AG04449 (cell line): ENCODE results near the gene ARHGAP12.

Experiments
- CTCF ChIA-PET: fragments of 350-600 bp; formaldehyde crosslinking; extraction: SDS; loops from one replicate; lab custom pipeline; 2021; ENCODE audit warnings: antibody characterized with exemption; lab: Yijun Ruan, JAX
- POLR2A ChIA-PET: fragments of 400-600, 350-600 bp; formaldehyde crosslinking; extraction: SDS; loops from one replicate; lab custom pipeline; 2020; ENCODE audit warnings: antibody characterized with exemption, inconsistent platforms; lab: Yijun Ruan, JAX
- DNase-seq: peaks from one replicate; pipeline ENCODE4 v3.0.0-alpha.2; 2010; ENCODE audit warnings: low read depth, low spot score
- H3K4me3 ChIP-seq: 2 replicates; pipeline ENCODE4 v1.5.1; 2011; ENCODE audit warnings: low read depth, mild to moderate bottlenecking, control low read depth, low read length
- TF ChIP-seq, protein P1 (sequence below): IDR thresholded peaks from one replicate; pipeline ENCODE4 v1.5.1; 2011; ENCODE audit warnings: mild to moderate bottlenecking, moderate library complexity, low read length, control low read depth, inconsistent platforms; ENCODE audit not compliant: insufficient read depth; ENCODE audit errors: missing control alignments

The ARHGAP12 gene

DNA sequence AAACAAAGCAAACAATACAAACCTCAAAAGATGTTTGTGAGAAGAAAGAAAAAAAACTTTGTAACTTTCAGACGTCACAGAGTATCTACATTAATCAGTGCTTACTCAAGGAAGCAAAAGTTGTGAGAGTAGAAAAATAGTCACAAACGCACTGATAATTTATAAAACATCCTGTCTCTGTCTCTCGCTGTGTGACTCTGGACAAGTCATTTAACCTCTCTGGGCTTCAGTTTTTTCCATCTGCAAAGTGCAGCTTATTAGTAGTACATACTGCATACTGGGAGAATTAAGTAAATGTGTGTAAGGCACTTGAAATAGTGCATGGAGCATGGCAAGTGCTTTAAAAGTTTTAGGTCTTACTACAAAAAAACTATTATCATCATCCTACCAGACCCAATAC lies 3.8 kb downstream of the ARHGAP12 start:
- CTCF ChIA-PET = interaction anchor here (0.9 kb wide), 1 partner anchor 11 kb away, joined by 3 read pairs; no protein-coding TSS in a partner anchor

DNA sequence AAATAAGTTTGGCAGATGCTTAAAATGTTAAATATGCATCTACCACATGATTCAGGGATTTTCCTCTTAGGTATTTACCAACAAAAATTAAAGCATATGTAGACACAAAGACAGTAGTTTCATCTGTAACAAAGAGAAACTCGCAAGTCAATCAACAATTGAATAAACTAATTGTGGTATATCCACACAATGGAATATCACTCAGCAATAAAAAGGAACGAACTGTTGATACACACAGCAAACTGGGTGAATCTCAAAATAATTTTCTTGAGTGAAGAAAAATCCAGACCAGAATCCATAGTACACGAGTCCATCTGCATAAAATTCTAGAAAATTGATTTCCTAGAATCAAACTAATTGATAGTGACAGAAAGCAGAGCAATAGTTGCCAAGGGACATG lies 5.2 kb downstream of the ARHGAP12 start:
- no peak for DNase-seq
- ChIA-PET CTCF (interaction anchor here (0.5 kb wide), 1 partner anchor 62 kb away, joined by 3 read pairs; no protein-coding TSS in a partner anchor), POLR2A (no interaction called here)
- TF ChIP-seq, protein P1, sequence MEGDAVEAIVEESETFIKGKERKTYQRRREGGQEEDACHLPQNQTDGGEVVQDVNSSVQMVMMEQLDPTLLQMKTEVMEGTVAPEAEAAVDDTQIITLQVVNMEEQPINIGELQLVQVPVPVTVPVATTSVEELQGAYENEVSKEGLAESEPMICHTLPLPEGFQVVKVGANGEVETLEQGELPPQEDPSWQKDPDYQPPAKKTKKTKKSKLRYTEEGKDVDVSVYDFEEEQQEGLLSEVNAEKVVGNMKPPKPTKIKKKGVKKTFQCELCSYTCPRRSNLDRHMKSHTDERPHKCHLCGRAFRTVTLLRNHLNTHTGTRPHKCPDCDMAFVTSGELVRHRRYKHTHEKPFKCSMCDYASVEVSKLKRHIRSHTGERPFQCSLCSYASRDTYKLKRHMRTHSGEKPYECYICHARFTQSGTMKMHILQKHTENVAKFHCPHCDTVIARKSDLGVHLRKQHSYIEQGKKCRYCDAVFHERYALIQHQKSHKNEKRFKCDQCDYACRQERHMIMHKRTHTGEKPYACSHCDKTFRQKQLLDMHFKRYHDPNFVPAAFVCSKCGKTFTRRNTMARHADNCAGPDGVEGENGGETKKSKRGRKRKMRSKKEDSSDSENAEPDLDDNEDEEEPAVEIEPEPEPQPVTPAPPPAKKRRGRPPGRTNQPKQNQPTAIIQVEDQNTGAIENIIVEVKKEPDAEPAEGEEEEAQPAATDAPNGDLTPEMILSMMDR = no peak
- H3K4me3 ChIP-seq = no peak overlapping the region

More for the DNA sequence above, 3.8 kb downstream of the ARHGAP12 start:
- no peak for DNase-seq
- H3K4me3 ChIP-seq = no peak overlapping the region
- TF ChIP-seq, protein P1 = no peak
- POLR2A ChIA-PET = no interaction called here

DNA sequence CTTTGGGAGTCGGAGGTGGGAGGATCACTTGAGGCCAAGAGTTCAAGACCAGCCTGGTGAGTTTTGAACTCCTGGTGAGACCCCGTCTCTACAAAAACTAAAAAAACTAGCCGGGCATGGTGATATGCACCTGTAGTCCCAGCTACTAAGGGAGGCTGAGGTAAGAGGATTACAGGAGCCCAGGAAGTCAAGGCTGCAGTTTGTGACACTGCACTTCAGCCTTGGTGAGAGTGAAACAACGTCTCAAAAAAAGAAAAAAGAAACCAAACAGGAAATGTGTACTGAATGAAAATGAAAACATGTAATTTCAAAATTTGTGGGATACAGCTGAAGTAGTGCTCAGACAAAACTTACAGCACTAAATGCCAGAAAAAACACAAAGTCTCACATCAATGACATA lies 7.6 kb downstream of the ARHGAP12 start:
- no peak for DNase-seq
- ChIA-PET POLR2A (no interaction called here), CTCF (interaction anchor here (1.3 kb wide), 1 partner anchor 25 kb away, joined by 4 read pairs; no protein-coding TSS in a partner anchor)
- H3K4me3 ChIP-seq = no peak overlapping the region
- TF ChIP-seq, protein P1 = no peak

DNA sequence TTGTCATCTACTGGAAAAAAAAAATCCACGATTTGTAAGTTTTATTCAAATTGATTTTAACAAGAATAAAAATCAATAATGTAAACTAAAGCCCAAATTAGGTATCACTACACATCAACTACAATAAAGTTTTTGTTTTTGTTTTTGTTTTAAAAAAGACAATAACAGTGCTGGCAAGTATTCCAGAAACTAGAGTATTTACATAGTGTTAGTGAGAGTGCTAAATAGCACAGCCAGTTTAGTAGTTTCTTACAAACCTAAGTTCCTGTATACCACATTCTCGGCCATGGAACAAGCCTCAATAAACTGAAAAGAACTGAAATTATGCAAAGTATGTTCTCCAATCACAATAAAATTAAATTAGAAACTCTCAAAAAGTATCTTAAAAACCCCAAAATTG lies 8.1 kb downstream of the ARHGAP12 start:
- DNase-seq = no peak
- CTCF ChIA-PET = no interaction called here
- no peak overlapping the region for H3K4me3 ChIP-seq
- POLR2A ChIA-PET = no interaction called here
- TF ChIP-seq, protein P1 = no peak

DNA sequence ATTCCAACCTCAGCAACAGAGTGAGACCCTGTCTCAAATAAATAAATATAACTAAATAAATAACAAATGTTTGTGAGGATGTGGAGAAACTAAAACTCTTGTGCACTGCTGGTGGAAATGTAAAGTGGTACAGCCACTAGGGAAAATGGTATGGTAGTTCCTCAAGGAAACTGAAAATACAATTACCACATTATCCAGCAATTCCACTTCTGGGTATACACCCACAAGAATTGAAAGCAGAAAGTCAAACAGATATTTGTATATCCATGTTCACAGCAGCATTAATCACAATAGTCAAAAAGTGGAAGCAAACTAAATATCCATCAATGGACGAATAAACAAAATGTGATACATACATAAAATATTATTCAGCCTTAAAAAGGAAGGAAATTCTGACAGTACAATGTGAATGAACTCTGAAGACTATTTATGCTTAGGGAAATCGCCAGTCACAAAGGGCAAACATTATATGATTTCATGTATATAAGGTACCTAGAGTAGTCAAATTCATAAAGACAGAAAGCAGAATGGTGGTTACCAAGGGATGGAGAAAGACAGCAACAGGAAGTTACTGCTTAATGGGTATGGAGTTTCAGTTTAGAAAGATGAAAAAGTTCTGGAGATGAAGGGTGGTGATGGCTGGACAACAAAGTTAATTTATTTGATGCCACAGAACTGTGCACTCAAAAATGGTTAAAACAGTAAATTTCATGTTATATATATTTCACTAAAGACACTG lies 9.8 kb downstream of the ARHGAP12 start:
- no peak overlapping the region for H3K4me3 ChIP-seq
- TF ChIP-seq, protein P1 = no peak
- POLR2A ChIA-PET = no interaction called here
- DNase-seq = no peak
- CTCF ChIA-PET = no interaction called here

DNA sequence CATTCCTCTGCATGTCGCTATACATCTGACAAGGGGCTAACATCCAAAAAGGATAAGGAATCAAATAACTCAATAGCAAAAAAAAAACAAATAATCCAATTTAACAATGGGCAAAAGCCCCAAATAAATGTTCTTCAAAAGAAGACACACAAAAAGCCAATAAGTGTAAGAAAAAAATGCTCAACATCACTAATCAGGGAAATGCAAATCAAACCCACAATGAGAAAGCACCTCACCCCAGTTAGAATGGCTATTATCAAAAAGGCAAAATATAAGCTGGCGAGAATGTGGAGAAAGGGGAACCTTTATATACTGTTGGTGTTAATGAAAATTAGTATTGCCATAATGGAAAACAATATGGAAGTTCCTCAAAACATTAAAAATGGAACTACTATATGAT lies 14.3 kb downstream of the ARHGAP12 start:
- POLR2A ChIA-PET = no interaction called here
- no peak overlapping the region for H3K4me3 ChIP-seq
- TF ChIP-seq, protein P1 = no peak
- CTCF ChIA-PET = interaction anchor here (1.6 kb wide), 1 partner anchor 12 kb away, joined by 3 read pairs; no protein-coding TSS in a partner anchor
- no peak for DNase-seq
